ENCODE results near the gene PRXL2C. TPM values are rescaled to one million over a fixed set of nuclear protein-coding genes. Genes with fewer than 3 reads are reported as not detected.

PRXL2C gene
- total RNA-seq, 1 experiment from 2014 or later: 35.4 TPM

- Mint-ChIP-seq H3K27ac (ENCODE audit: unreplicated experiment) (no peak overlapping the region), H3K4me3 (ENCODE audit: unreplicated experiment) (no peak overlapping the region), H3K27me3 (ENCODE audit: insufficient read depth, unreplicated experiment) (no peaks in the 10 kb centered on the region), H3K36me3 (ENCODE audit: insufficient read depth, unreplicated experiment) (no peaks in the 10 kb centered on the region), H3K9me3 (ENCODE audit: unreplicated experiment) (peaks cover 28% of the 10 kb centered on the region), H3K4me1 (ENCODE audit: low read depth, unreplicated experiment) (no peaks in the 10 kb centered on the region)
- no TSS peak for BruUV-seq (replicated peaks)
- ChIA-PET CTCF (no interaction called here), POLR2A (no interaction called here)
- TF ChIP-seq CTCF (IDR thresholded peaks at IDR 0.05; ENCODE audit: insufficient read depth in 1 of 2, low read depth in 1 of 2, low read length in 1 of 2, severe bottlenecking in 1 of 2, unreplicated experiment in 1 of 2): no peak
- no peak for DNase-seq
- no peaks in the 10 kb centered on the region for H3K4me1 ChIP-seq
- H3K27me3 ChIP-seq (replicated peaks; ENCODE audit: control insufficient read depth, insufficient read depth, low read length): no peaks in the 10 kb centered on the region
- intact Hi-C loops (cut with micrococcal nuclease; ENCODE audit: unreplicated experiment): no loop called here
- H3K4me3 ChIP-seq (ENCODE audit: low read depth, low read length): no peak overlapping the region
- H3K9me3 ChIP-seq: peaks cover 15% of the 10 kb centered on the region
- no peaks in the 10 kb centered on the region for H3K36me3 ChIP-seq (ENCODE audit: control insufficient read depth, insufficient read depth, low read length)
Observed at GRCh38 chr9:96688745-96689464, 33.8 kb upstream of the PRXL2C start.

- H3K36me3 Mint-ChIP-seq (ENCODE audit: insufficient read depth, unreplicated experiment): no peaks in the 10 kb centered on the region
- no peaks in the 10 kb centered on the region for H3K4me1 ChIP-seq
- H3K36me3 ChIP-seq (ENCODE audit: control insufficient read depth, insufficient read depth, low read length): no peaks in the 10 kb centered on the region
- no TSS peak for BruUV-seq (replicated peaks)
- ChIA-PET CTCF (no interaction called here), POLR2A (no interaction called here)
- no peak overlapping the region for H3K4me3 ChIP-seq (ENCODE audit: low read depth, low read length)
- no peak for TF ChIP-seq CTCF (IDR thresholded peaks at IDR 0.05; ENCODE audit: insufficient read depth in 1 of 2, low read depth in 1 of 2, low read length in 1 of 2, severe bottlenecking in 1 of 2, unreplicated experiment in 1 of 2)
- intact Hi-C loops (cut with micrococcal nuclease; ENCODE audit: unreplicated experiment): no loop called here
- no peaks in the 10 kb centered on the region for H3K27me3 Mint-ChIP-seq (ENCODE audit: insufficient read depth, unreplicated experiment)
- no peak for DNase-seq
- peaks cover 28% of the 10 kb centered on the region for H3K9me3 Mint-ChIP-seq (ENCODE audit: unreplicated experiment)
- no peak overlapping the region for H3K27ac Mint-ChIP-seq (ENCODE audit: unreplicated experiment)
- no peak overlapping the region for H3K4me3 Mint-ChIP-seq (ENCODE audit: unreplicated experiment)
- no peaks in the 10 kb centered on the region for H3K27me3 ChIP-seq (replicated peaks; ENCODE audit: control insufficient read depth, insufficient read depth, low read length)
- H3K4me1 Mint-ChIP-seq (ENCODE audit: low read depth, unreplicated experiment): no peaks in the 10 kb centered on the region
- H3K9me3 ChIP-seq: peaks cover 11% of the 10 kb centered on the region
Observed at GRCh38 chr9:96688187-96688586, 33.1 kb upstream of the PRXL2C start.

- no peak for DNase-seq
- ChIA-PET POLR2A (no interaction called here), CTCF (no interaction called here)
- no peaks in the 10 kb centered on the region for H3K27me3 ChIP-seq (replicated peaks; ENCODE audit: control insufficient read depth, insufficient read depth, low read length)
- Mint-ChIP-seq H3K4me3 (ENCODE audit: unreplicated experiment) (peak overlapping the region; percentile 59), H3K27ac (ENCODE audit: unreplicated experiment) (no peak overlapping the region), H3K36me3 (ENCODE audit: insufficient read depth, unreplicated experiment) (no peaks in the 10 kb centered on the region), H3K27me3 (ENCODE audit: insufficient read depth, unreplicated experiment) (no peaks in the 10 kb centered on the region), H3K9me3 (ENCODE audit: unreplicated experiment) (peaks cover 21% of the 10 kb centered on the region), H3K4me1 (ENCODE audit: low read depth, unreplicated experiment) (no peaks in the 10 kb centered on the region)
- H3K9me3 ChIP-seq: no peaks in the 10 kb centered on the region; the same call in 1 of the 2 replicates
- TF ChIP-seq CTCF (IDR thresholded peaks at IDR 0.05; ENCODE audit: insufficient read depth in 1 of 2, low read depth in 1 of 2, low read length in 1 of 2, severe bottlenecking in 1 of 2, unreplicated experiment in 1 of 2): no peak
- intact Hi-C loops (cut with micrococcal nuclease; ENCODE audit: unreplicated experiment): no loop called here
- no peaks in the 10 kb centered on the region for H3K4me1 ChIP-seq
- no peaks in the 10 kb centered on the region for H3K36me3 ChIP-seq (ENCODE audit: control insufficient read depth, insufficient read depth, low read length)
- H3K4me3 ChIP-seq (ENCODE audit: low read depth, low read length): no peak overlapping the region
- BruUV-seq (replicated peaks): no TSS peak
Observed at GRCh38 chr9:96686638-96687335, 31.7 kb upstream of the PRXL2C start.

Data from Caco-2 (cell line).